A549 (cell line): ENCODE measurements around the gene TOB1. TPM values are rescaled to one million over a fixed set of nuclear protein-coding genes. Genes with fewer than 3 reads are reported as not detected.
A peak's percentile ranks its signal among the peaks of the same experiment; 100 is the strongest.

Experiments
- ATAC-seq, 2 experiments: fragments of 200-7000 bp in 1 of 2; fragments of >200 bp in 1 of 2; cut with Nextera tagmentation in 1 of 2; cut with Tn5 transposase in 1 of 2; 3 replicates each; pipeline versions ENCODE4 v1.8.0 to v1.9.1; 2018 to 2020; ENCODE audit warnings: mild to moderate bottlenecking in 1 of 2, moderate library complexity in 1 of 2
- CTCF ChIA-PET: fragments of 300-600 bp; sonication (Branson Sonifier 250); formaldehyde crosslinking; extraction: SDS; loops from one replicate; lab custom pipeline; 2021; ENCODE audit warnings: antibody characterized with exemption, inconsistent platforms; lab: Yijun Ruan, JAX
- POLR2A ChIA-PET: fragments of 350-600 bp; formaldehyde crosslinking; extraction: SDS; loops from one replicate; lab custom pipeline; 2021; ENCODE audit warnings: antibody characterized with exemption, inconsistent platforms; lab: Yijun Ruan, JAX
- DNase-seq, 2 experiments: peaks; one replicate each; pipeline versions ENCODE4 v3.0.0 to v3.0.0-alpha.2; 2011 to 2016; ENCODE audit warnings: low read depth in 1 of 2, low spot score in 1 of 2
- FAIRE-seq: peaks from 2 replicates; lab custom pipeline; 2011; peaks lifted over from hg19 to GRCh38; lab: Jason Lieb, UNC
- H3K27ac ChIP-seq, 2 experiments: fragments of >200 bp; sonication (Bioruptor Twin); formaldehyde crosslinking; 3 replicates each; pipeline ENCODE4 v1.5.1; 2016 to 2017
- H3K4me1 ChIP-seq: fragments of >200 bp; sonication (Bioruptor Twin); formaldehyde crosslinking; 3 replicates; pipeline ENCODE4 v1.6.1; 2016
- H3K4me2 ChIP-seq: fragments of >200 bp; sonication (Bioruptor Twin); formaldehyde crosslinking; 3 replicates; pipeline ENCODE4 v1.6.1; 2016
- H3K4me3 ChIP-seq: fragments of >200 bp; sonication (Bioruptor Twin); formaldehyde crosslinking; 3 replicates; pipeline ENCODE4 v1.5.1; 2016
- H3K9me3 ChIP-seq: fragments of >200 bp; sonication (Bioruptor Twin); formaldehyde crosslinking; 3 replicates; pipeline ENCODE4 v1.6.1; 2016
- ATOH8 ChIP-seq: fragments of 250-450 bp; sonication (Bioruptor Pico); IDR thresholded peaks from 2 replicates; pipeline ENCODE4 v1.5.0; 2020; ENCODE audit warnings: low read depth, mild to moderate bottlenecking, moderate library complexity
- BCL3 ChIP-seq: fragments of >200 bp; sonication (Bioruptor Twin); formaldehyde crosslinking; IDR thresholded peaks from 3 replicates; pipeline ENCODE4 v1.6.1; 2016
- BHLHE40 ChIP-seq: IDR thresholded peaks from 2 replicates; pipeline ENCODE4 v1.6.1; 2012; ENCODE audit warnings: low read depth, low read length, inconsistent platforms
- CEBPB ChIP-seq, 2 experiments: fragments of >200 bp in 1 of 2; sonication (Bioruptor Twin) in 1 of 2; formaldehyde crosslinking in 1 of 2; IDR thresholded peaks; 2 replicates each; pipeline ENCODE4 v1.6.1; 2012 to 2016
- CHD2 ChIP-seq: fragments of 150-350 bp; IDR thresholded peaks from 2 replicates; pipeline ENCODE4 v1.6.1; 2014; ENCODE audit warnings: low read length; ENCODE audit not compliant: partially characterized antibody
- CHD4 ChIP-seq: fragments of 200-600 bp; sonication (generic); IDR thresholded peaks from 2 replicates; pipeline ENCODE4 v1.6.1; 2016; ENCODE audit warnings: antibody characterized with exemption, mild to moderate bottlenecking, borderline replicate concordance
- CTCF ChIP-seq: fragments of >200 bp; sonication (Bioruptor Twin); formaldehyde crosslinking; IDR thresholded peaks from 3 replicates; pipeline ENCODE4 v1.5.1; 2016
- E2F6 ChIP-seq: IDR thresholded peaks from 2 replicates; pipeline ENCODE4 v1.6.1; 2012; ENCODE audit warnings: low read depth, borderline replicate concordance
- EHF ChIP-seq: fragments of 250-450 bp; sonication (Bioruptor Pico); IDR thresholded peaks from 2 replicates; pipeline ENCODE4 v1.5.0; 2020; ENCODE audit warnings: mild to moderate bottlenecking
- EHMT2 ChIP-seq: fragments of 200-600 bp; sonication (generic); IDR thresholded peaks from 2 replicates; pipeline ENCODE4 v1.6.1; 2016; ENCODE audit warnings: antibody characterized with exemption, low read depth, mild to moderate bottlenecking, moderate library complexity
- FOSB ChIP-seq: fragments of 250-450 bp; sonication (Bioruptor Pico); IDR thresholded peaks from 2 replicates; pipeline ENCODE4 v1.5.0; 2020; ENCODE audit warnings: mild to moderate bottlenecking, moderate library complexity
- FOSL2 ChIP-seq, 2 experiments: fragments of 450-650 bp in 1 of 2; fragments of >200 bp in 1 of 2; sonication (Bioruptor Twin) in 1 of 2; formaldehyde crosslinking; IDR thresholded peaks; 2 replicates each; pipeline versions ENCODE4 v1.5.0 to v1.6.1; 2016 to 2020; ENCODE audit warnings: mild to moderate bottlenecking in 1 of 2, moderate library complexity in 1 of 2
- FOXS1 ChIP-seq: fragments of 250-450 bp; sonication (Bioruptor Pico); IDR thresholded peaks from 2 replicates; pipeline ENCODE4 v1.5.0; 2020; ENCODE audit warnings: mild to moderate bottlenecking, moderate library complexity
- HDAC2 ChIP-seq: fragments of 200-600 bp; sonication (generic); IDR thresholded peaks from 2 replicates; pipeline ENCODE4 v1.6.1; 2016
- HEYL ChIP-seq: fragments of 250-450 bp; sonication (Bioruptor Pico); IDR thresholded peaks from 2 replicates; pipeline ENCODE4 v1.8.0; 2021; ENCODE audit warnings: mild to moderate bottlenecking, moderate library complexity
- HOXB5 ChIP-seq: fragments of 250-450 bp; sonication (Bioruptor Pico); IDR thresholded peaks from 2 replicates; pipeline ENCODE4 v1.5.0; 2020; ENCODE audit warnings: mild to moderate bottlenecking, moderate library complexity
- KDM5A ChIP-seq: fragments of 200-600 bp; sonication (generic); IDR thresholded peaks from 2 replicates; pipeline ENCODE4 v1.6.1; 2016; ENCODE audit warnings: antibody characterized with exemption, mild to moderate bottlenecking
- MAX ChIP-seq: IDR thresholded peaks from 2 replicates; pipeline ENCODE4 v1.6.1; 2012
- MAZ ChIP-seq: fragments of 150-350 bp; IDR thresholded peaks from 2 replicates; pipeline ENCODE4 v1.6.1; 2014; ENCODE audit warnings: antibody characterized with exemption, low read depth, low read length, borderline replicate concordance
- POLR2A ChIP-seq: IDR thresholded peaks from 2 replicates; pipeline ENCODE4 v1.6.1; 2012; ENCODE audit warnings: mild to moderate bottlenecking, low read length
- RARB ChIP-seq: fragments of 250-450 bp; sonication (Bioruptor Pico); IDR thresholded peaks from 2 replicates; pipeline ENCODE4 v1.8.0; 2021; ENCODE audit warnings: mild to moderate bottlenecking, moderate library complexity
- REST ChIP-seq: fragments of 200-600 bp; sonication (generic); IDR thresholded peaks from 2 replicates; pipeline ENCODE4 v1.6.1; 2016; ENCODE audit warnings: antibody characterized with exemption, mild to moderate bottlenecking, moderate library complexity
- RNF2 ChIP-seq: fragments of 200-600 bp; sonication (generic); IDR thresholded peaks from 2 replicates; pipeline ENCODE4 v1.6.1; 2016; ENCODE audit warnings: low read depth, mild to moderate bottlenecking, antibody characterized with exemption, moderate library complexity, borderline replicate concordance
- SREBF2 ChIP-seq: fragments of 450-650 bp; IDR thresholded peaks from 2 replicates; pipeline ENCODE4 v1.6.1; 2014; ENCODE audit warnings: mild to moderate bottlenecking, moderate library complexity
- TFCP2L1 ChIP-seq: fragments of 250-450 bp; sonication (Bioruptor Pico); IDR thresholded peaks from 2 replicates; pipeline ENCODE4 v1.5.0; 2021; ENCODE audit warnings: mild to moderate bottlenecking
- TP53 ChIP-seq: fragments of 250-450 bp; sonication (Bioruptor Pico); IDR thresholded peaks from 2 replicates; pipeline ENCODE4 v1.5.0; 2021; ENCODE audit warnings: mild to moderate bottlenecking, moderate library complexity
- USF2 ChIP-seq: fragments of 450-650 bp; IDR thresholded peaks from 2 replicates; pipeline ENCODE4 v1.6.1; 2014; ENCODE audit warnings: antibody characterized with exemption
- ZSCAN20 ChIP-seq: fragments of 250-450 bp; sonication (Bioruptor Pico); IDR thresholded peaks from 2 replicates; pipeline ENCODE4 v1.8.0; 2022; ENCODE audit warnings: mild to moderate bottlenecking, moderate library complexity
- WGBS: methylation state at CpG from one replicate; pipeline ENCODE4 v1.1.6; 2017; ENCODE audit errors: missing lambda C conversion rate; 5-methylcytosine and 5-hydroxymethylcytosine counted together
- polyA plus RNA-seq, 4 experiments: library from polyadenylated mRNA; depleted of rRNA in 3 of 4; stranded (reverse); fragments of >200 nt; fragmentation: RNase III in 1 of 4; extraction: RNeasy Plus Mini Kit Qiagen cat#74134 plus additional on column Dnase treatment in 1 of 4; gene quantifications; 2 replicates in 3 of 4; 3 replicates in 1 of 4; pipeline ENCODE4 v1.2.3, GENCODE V29; 2011 to 2017

The TOB1 gene
- polyA plus RNA-seq, 2 of the 4 experiments (the other 2 are of a cell fraction), result 111 to 133 TPM

- H3K9me3 ChIP-seq, result no peaks in the 10 kb centered on the region
- no peak overlapping the region for H3K4me3 ChIP-seq
- ChIA-PET POLR2A (interaction anchor here (0.7 to 1.5 kb wide), 3 partner anchors 9 to 45 kb away, joined by 3 to 10 read pairs (median 3); partner anchors contain the start of gene TOB1), CTCF (interaction anchor here (0.6 to 1.5 kb wide), 13 partner anchors 9 to 68 kb away, joined by 3 to 8 read pairs (median 3); no protein-coding TSS in a partner anchor)
- TF ChIP-seq RARB (CRISPR knock-in tag) (no peak), FOSB (CRISPR knock-in tag) (no peak), CTCF (no peak), RNF2 (no peak), SREBF2 (no peak), CEBPB (IDR thresholded peaks at IDR 0.05) (no peak), HOXB5 (no peak), KDM5A (no peak), TFCP2L1 (CRISPR knock-in tag) (no peak), ZSCAN20 (CRISPR knock-in tag) (no peak), USF2 (no peak), MAZ (no peak), ATOH8 (no peak), MAX (no peak), CHD4 (no peak), FOXS1 (no peak), HEYL (CRISPR knock-in tag) (no peak)
- 63% methylated on average over 4 of the region's 4 CpGs for WGBS
- H3K4me1 ChIP-seq, result peaks cover 31% of the 10 kb centered on the region
- ATAC-seq, result peak; percentile 24 to 49; a peak in 4 of 6 replicates
- H3K4me2 ChIP-seq, result no peak overlapping the region
- DNase-seq, result no peak
- peak overlapping the region in 1 of 2 experiments; percentile 39; a peak in 3 of 6 replicates for H3K27ac ChIP-seq
- no peak for FAIRE-seq
These were observed 45.7 kb upstream of the TOB1 start for GRCh38 chr17:50911890-50912289.

GRCh38 chr17:50911450-50911849 lies 45.3 kb upstream of the TOB1 start:
- peaks cover 27% of the 10 kb centered on the region for H3K4me1 ChIP-seq
- no peak for ATAC-seq
- WGBS, result 76% methylated on average over 6 of the region's 6 CpGs
- H3K4me2 ChIP-seq, result no peak overlapping the region
- no peaks in the 10 kb centered on the region for H3K9me3 ChIP-seq
- no peak for DNase-seq
- POLR2A ChIA-PET, result interaction anchor here (0.7 to 1.5 kb wide), 3 partner anchors 9 to 45 kb away, joined by 3 to 10 read pairs (median 3); partner anchors contain the start of gene TOB1
- CTCF ChIA-PET, result interaction anchor here (0.5 to 1.5 kb wide), 13 partner anchors 10 to 133 kb away, joined by 3 to 8 read pairs (median 3); no protein-coding TSS in a partner anchor
- no peak overlapping the region for H3K4me3 ChIP-seq
- FAIRE-seq, result no peak
- H3K27ac ChIP-seq, result peak overlapping the region in 1 of 2 experiments; percentile 39; a peak in 1 of 6 replicates
- no peak for TF ChIP-seq KDM5A
- TF ChIP-seq E2F6, result no peak
- no peak for TF ChIP-seq TFCP2L1 (CRISPR knock-in tag)
- no peak for TF ChIP-seq BCL3
- no peak for TF ChIP-seq HDAC2
- no peak for TF ChIP-seq FOSL2 (IDR thresholded peaks at IDR 0.05)
- no peak for TF ChIP-seq FOSL2 (CRISPR knock-in tag; IDR thresholded peaks at IDR 0.05)
- TF ChIP-seq USF2, result no peak
- TF ChIP-seq BHLHE40, result no peak
- no peak for TF ChIP-seq EHMT2
- TF ChIP-seq FOSB (CRISPR knock-in tag), result no peak
- no peak for TF ChIP-seq CHD2
- no peak for TF ChIP-seq EHF (CRISPR knock-in tag)
- TF ChIP-seq POLR2A, result no peak
- TF ChIP-seq TP53 (CRISPR knock-in tag), result no peak
- no peak for TF ChIP-seq REST
